Activated naive CD4-positive, alpha-beta T cell (primary cell): Measurements from ENCODE around the gene CSNK1G2.
A peak's percentile ranks its signal among the peaks of the same experiment; 100 is the strongest.

Source experiments
- DNase-seq, 4 experiments: peaks; one replicate each; lab custom pipeline; 2025; lab: John Stamatoyannopoulos, UW

CSNK1G2 gene

GRCh38 chr19:1941146-1942077 lies at the start of gene CSNK1G2:
Gene CSNK1G2 (plus strand): TSS chr19:1941172. CDS start chr19:1969773, 28,601 bp downstream.
- peak in 1 of 4 experiments; percentile 24 for DNase-seq

- DNase-seq, result no peak
Observed at GRCh38 chr19:1893791-1894190, 47.2 kb upstream of the CSNK1G2 start.

GRCh38 chr19:1896508-1896907 lies 44.5 kb upstream of the CSNK1G2 start:
- no peak for DNase-seq

- no peak for DNase-seq
Observed at GRCh38 chr19:1901940-1902404, 39.0 kb upstream of the CSNK1G2 start.

- no peak for DNase-seq
Observed at GRCh38 chr19:1902923-1903322, 38.0 kb upstream of the CSNK1G2 start.

GRCh38 chr19:1904860-1905109 lies 36.2 kb upstream of the CSNK1G2 start:
- DNase-seq, result no peak

- peak; percentile 89 to 98 (median 95) for DNase-seq
Observed at GRCh38 chr19:1905110-1905862, 35.7 kb upstream of the CSNK1G2 start, which contains the start of the genes ADAT3 and SCAMP4. Gene ADAT3 (plus strand): TSS chr19:1905399. CDS start chr19:1912048, 6,649 bp downstream. Gene SCAMP4 (plus strand): TSS chr19:1905399. CDS start chr19:1915020, 9,621 bp downstream.

GRCh38 chr19:1905863-1906375 lies 35.1 kb upstream of the CSNK1G2 start:
- DNase-seq, result no peak

GRCh38 chr19:1906985-1907562 lies 33.9 kb upstream of the CSNK1G2 start:
- DNase-seq, result no peak

- DNase-seq, result no peak
Observed at GRCh38 chr19:1907563-1908363, 33.2 kb upstream of the CSNK1G2 start.

GRCh38 chr19:1908364-1908678 lies 32.7 kb upstream of the CSNK1G2 start:
- DNase-seq, result no peak

GRCh38 chr19:1909761-1910080 lies 31.3 kb upstream of the CSNK1G2 start:
- DNase-seq, result no peak

- no peak for DNase-seq
Observed at GRCh38 chr19:1910177-1910576, 30.8 kb upstream of the CSNK1G2 start.

GRCh38 chr19:1911098-1911497 lies 29.9 kb upstream of the CSNK1G2 start:
- DNase-seq, result no peak

GRCh38 chr19:1911995-1912394 lies 29.0 kb upstream of the CSNK1G2 start:
- DNase-seq, result no peak

GRCh38 chr19:1912760-1913505 lies 28.0 kb upstream of the CSNK1G2 start:
- DNase-seq, result no peak

- no peak for DNase-seq
Observed at GRCh38 chr19:1913781-1914577, 27.0 kb upstream of the CSNK1G2 start.

GRCh38 chr19:1914826-1915341 lies 26.1 kb upstream of the CSNK1G2 start:
- no peak for DNase-seq

GRCh38 chr19:1917146-1917545 lies 23.8 kb upstream of the CSNK1G2 start:
- no peak for DNase-seq

- no peak for DNase-seq
Observed at GRCh38 chr19:1917926-1918325, 23.0 kb upstream of the CSNK1G2 start.
